ENCODE results near the gene TRPM2.

The TRPM2 gene

GRCh38 chr21:44365251-44365966 lies 12.0 kb downstream of the TRPM2 start:
- H3K9ac ChIP-seq (ENCODE audit: low read length): no peak overlapping the region
- H3K27ac ChIP-seq (ENCODE audit: low read length): no peak overlapping the region
- H3K9me3 ChIP-seq (ENCODE audit: control insufficient read depth, low read depth, low read length): no peaks in the 10 kb centered on the region
- H3K4me1 ChIP-seq (ENCODE audit: control insufficient read depth, low read depth, low read length): no peaks in the 10 kb centered on the region
- H3K27me3 ChIP-seq (ENCODE audit: control insufficient read depth, insufficient read depth, low read length): peaks cover 18% of the 10 kb centered on the region
- H3K36me3 ChIP-seq (ENCODE audit: control insufficient read depth, low read depth, low read length): no peaks in the 10 kb centered on the region
- no peak overlapping the region for H3K4me3 ChIP-seq (ENCODE audit: low read length)

DNA sequence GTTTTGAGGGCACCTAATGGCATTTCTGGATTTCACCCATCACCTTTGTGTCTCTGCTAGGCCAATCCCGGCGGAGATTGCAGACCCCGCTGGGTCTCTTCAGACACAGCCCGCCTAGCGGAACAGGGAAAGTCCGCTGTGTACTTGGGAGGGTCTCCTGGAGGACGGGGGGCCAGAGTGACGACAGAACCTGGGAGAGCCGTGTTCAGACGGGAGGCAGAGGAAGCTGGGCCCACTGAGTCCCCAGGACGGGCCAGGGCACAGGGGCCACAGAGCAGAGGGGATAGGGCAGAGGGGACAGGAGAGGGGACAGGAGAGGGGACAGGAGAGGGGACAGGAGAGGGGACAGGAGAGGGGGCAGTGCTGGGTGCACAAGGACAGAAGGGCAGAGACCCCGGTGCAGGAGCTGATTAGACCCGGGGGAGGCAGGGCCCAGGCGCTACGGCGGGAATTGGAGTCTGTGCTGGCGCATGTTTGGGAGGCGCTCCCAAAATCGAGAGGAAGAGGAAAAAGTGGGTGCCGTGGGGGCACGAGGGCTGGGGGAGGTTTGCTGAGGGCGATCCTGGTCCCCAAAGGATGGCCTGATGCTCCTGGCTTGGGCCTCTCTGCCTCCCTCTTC lies 12.7 kb downstream of the TRPM2 start:
- Histone ChIP-seq H3K36me3 (ENCODE audit: control insufficient read depth, low read depth, low read length) (no peaks in the 10 kb centered on the region), H3K9ac (ENCODE audit: low read length) (no peak overlapping the region), H3K4me3 (ENCODE audit: low read length) (no peak overlapping the region), H3K27me3 (ENCODE audit: control insufficient read depth, insufficient read depth, low read length) (peaks cover 24% of the 10 kb centered on the region), H3K9me3 (ENCODE audit: control insufficient read depth, low read depth, low read length) (no peaks in the 10 kb centered on the region), H3K4me1 (ENCODE audit: control insufficient read depth, low read depth, low read length) (no peaks in the 10 kb centered on the region), H3K27ac (ENCODE audit: low read length) (no peak overlapping the region)

DNA sequence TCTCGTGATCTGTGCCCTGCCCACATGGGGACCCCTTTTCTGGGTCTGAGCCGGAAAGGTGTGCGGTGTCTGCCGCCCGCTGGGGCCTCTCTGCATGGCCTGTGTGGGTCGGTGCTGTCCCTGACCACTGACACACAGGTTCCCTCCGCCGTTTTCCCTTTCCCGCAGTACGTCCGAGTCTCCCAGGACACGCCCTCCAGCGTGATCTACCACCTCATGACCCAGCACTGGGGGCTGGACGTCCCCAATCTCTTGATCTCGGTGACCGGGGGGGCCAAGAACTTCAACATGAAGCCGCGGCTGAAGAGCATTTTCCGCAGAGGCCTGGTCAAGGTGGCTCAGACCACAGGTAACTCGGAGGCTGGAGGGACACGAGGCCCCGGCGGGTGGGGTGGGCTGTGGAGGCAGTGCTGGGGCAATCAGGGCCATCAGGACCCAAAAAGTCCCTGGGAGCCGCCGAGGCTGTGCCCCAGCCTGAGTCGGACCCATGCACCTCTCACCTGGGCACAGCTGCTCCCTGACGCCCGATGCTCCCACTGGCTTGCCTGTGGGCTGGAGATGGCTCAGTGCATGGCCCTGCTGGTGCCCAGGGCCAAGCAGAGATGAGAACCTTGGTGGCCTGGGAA lies 13.3 kb downstream of the TRPM2 start:
- H3K4me3 ChIP-seq (ENCODE audit: low read length): no peak overlapping the region
- peaks cover 27% of the 10 kb centered on the region for H3K27me3 ChIP-seq (ENCODE audit: control insufficient read depth, insufficient read depth, low read length)
- H3K9ac ChIP-seq (ENCODE audit: low read length): no peak overlapping the region
- H3K36me3 ChIP-seq (ENCODE audit: control insufficient read depth, low read depth, low read length): no peaks in the 10 kb centered on the region
- no peak overlapping the region for H3K27ac ChIP-seq (ENCODE audit: low read length)
- no peaks in the 10 kb centered on the region for H3K4me1 ChIP-seq (ENCODE audit: control insufficient read depth, low read depth, low read length)
- no peaks in the 10 kb centered on the region for H3K9me3 ChIP-seq (ENCODE audit: control insufficient read depth, low read depth, low read length)

- peaks cover 27% of the 10 kb centered on the region for H3K27me3 ChIP-seq (ENCODE audit: control insufficient read depth, insufficient read depth, low read length)
- H3K9me3 ChIP-seq (ENCODE audit: control insufficient read depth, low read depth, low read length): no peaks in the 10 kb centered on the region
- no peak overlapping the region for H3K27ac ChIP-seq (ENCODE audit: low read length)
- no peak overlapping the region for H3K4me3 ChIP-seq (ENCODE audit: low read length)
- no peak overlapping the region for H3K9ac ChIP-seq (ENCODE audit: low read length)
- no peaks in the 10 kb centered on the region for H3K36me3 ChIP-seq (ENCODE audit: control insufficient read depth, low read depth, low read length)
- no peaks in the 10 kb centered on the region for H3K4me1 ChIP-seq (ENCODE audit: control insufficient read depth, low read depth, low read length)
Measured at GRCh38 chr21:44368711-44369446, 15.5 kb downstream of the TRPM2 start.

DNA sequence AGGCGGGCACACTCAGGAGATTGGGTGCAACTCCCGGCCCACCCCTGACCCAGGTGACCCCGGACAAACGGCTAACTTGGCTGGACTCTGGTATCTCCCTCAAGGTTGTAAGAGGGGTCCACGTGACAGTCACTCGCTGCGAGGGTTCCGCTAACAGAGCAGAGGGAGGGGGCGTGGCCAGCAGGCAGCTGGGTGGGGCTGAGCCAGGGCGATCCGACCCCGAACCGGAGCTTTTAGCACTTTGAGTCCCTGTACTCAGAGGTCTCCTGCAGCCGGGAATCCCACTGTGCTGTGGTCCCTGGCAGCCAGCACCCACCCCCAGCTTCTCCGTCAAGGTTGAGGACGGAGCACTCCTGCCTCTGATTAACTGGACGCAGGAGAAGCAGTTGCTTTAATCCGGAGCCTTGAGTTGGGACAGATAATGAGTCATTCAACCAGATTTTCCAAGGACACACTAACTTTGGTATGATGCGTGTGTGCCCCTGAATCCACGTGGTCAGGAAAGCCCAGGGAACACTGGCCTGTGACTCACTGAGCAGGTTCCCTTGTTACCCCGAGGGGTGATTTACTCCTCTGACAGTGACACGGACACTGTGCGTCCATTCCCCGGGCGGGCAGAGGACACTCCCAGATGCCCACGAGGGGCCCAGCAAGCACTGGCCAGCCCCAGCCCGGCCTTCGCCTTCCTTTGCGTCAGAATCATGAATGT lies 16.8 kb downstream of the TRPM2 start:
- H3K27me3 ChIP-seq (ENCODE audit: control insufficient read depth, insufficient read depth, low read length): peaks cover 27% of the 10 kb centered on the region
- H3K9ac ChIP-seq (ENCODE audit: low read length): no peak overlapping the region
- H3K9me3 ChIP-seq (ENCODE audit: control insufficient read depth, low read depth, low read length): no peaks in the 10 kb centered on the region
- H3K4me3 ChIP-seq (ENCODE audit: low read length): peak overlapping the region; percentile 23
- no peaks in the 10 kb centered on the region for H3K4me1 ChIP-seq (ENCODE audit: control insufficient read depth, low read depth, low read length)
- no peaks in the 10 kb centered on the region for H3K36me3 ChIP-seq (ENCODE audit: control insufficient read depth, low read depth, low read length)
- no peak overlapping the region for H3K27ac ChIP-seq (ENCODE audit: low read length)

GRCh38 chr21:44370786-44371410 lies 17.5 kb downstream of the TRPM2 start:
- Histone ChIP-seq H3K4me3 (ENCODE audit: low read length) (no peak overlapping the region), H3K4me1 (ENCODE audit: control insufficient read depth, low read depth, low read length) (no peaks in the 10 kb centered on the region), H3K9ac (ENCODE audit: low read length) (no peak overlapping the region), H3K27ac (ENCODE audit: low read length) (no peak overlapping the region), H3K9me3 (ENCODE audit: control insufficient read depth, low read depth, low read length) (no peaks in the 10 kb centered on the region), H3K27me3 (ENCODE audit: control insufficient read depth, insufficient read depth, low read length) (peaks cover 27% of the 10 kb centered on the region), H3K36me3 (ENCODE audit: control insufficient read depth, low read depth, low read length) (no peaks in the 10 kb centered on the region)

GRCh38 chr21:44371596-44371995 lies 18.2 kb downstream of the TRPM2 start:
- no peaks in the 10 kb centered on the region for H3K36me3 ChIP-seq (ENCODE audit: control insufficient read depth, low read depth, low read length)
- H3K27me3 ChIP-seq (ENCODE audit: control insufficient read depth, insufficient read depth, low read length): peaks cover 27% of the 10 kb centered on the region
- H3K27ac ChIP-seq (ENCODE audit: low read length): no peak overlapping the region
- H3K9ac ChIP-seq (ENCODE audit: low read length): no peak overlapping the region
- no peaks in the 10 kb centered on the region for H3K9me3 ChIP-seq (ENCODE audit: control insufficient read depth, low read depth, low read length)
- H3K4me1 ChIP-seq (ENCODE audit: control insufficient read depth, low read depth, low read length): no peaks in the 10 kb centered on the region
- H3K4me3 ChIP-seq (ENCODE audit: low read length): no peak overlapping the region

GRCh38 chr21:44372616-44373015 lies 19.2 kb downstream of the TRPM2 start:
- Histone ChIP-seq H3K9me3 (ENCODE audit: control insufficient read depth, low read depth, low read length) (no peaks in the 10 kb centered on the region), H3K27me3 (ENCODE audit: control insufficient read depth, insufficient read depth, low read length) (peaks cover 27% of the 10 kb centered on the region), H3K4me1 (ENCODE audit: control insufficient read depth, low read depth, low read length) (no peaks in the 10 kb centered on the region), H3K27ac (ENCODE audit: low read length) (no peak overlapping the region), H3K9ac (ENCODE audit: low read length) (no peak overlapping the region), H3K36me3 (ENCODE audit: control insufficient read depth, low read depth, low read length) (no peaks in the 10 kb centered on the region), H3K4me3 (ENCODE audit: low read length) (no peak overlapping the region)

GRCh38 chr21:44374601-44375280 lies 21.3 kb downstream of the TRPM2 start:
- no peaks in the 10 kb centered on the region for H3K9me3 ChIP-seq (ENCODE audit: control insufficient read depth, low read depth, low read length)
- H3K4me3 ChIP-seq (ENCODE audit: low read length): no peak overlapping the region
- no peaks in the 10 kb centered on the region for H3K4me1 ChIP-seq (ENCODE audit: control insufficient read depth, low read depth, low read length)
- H3K9ac ChIP-seq (ENCODE audit: low read length): no peak overlapping the region
- H3K27ac ChIP-seq (ENCODE audit: low read length): no peak overlapping the region
- H3K27me3 ChIP-seq (ENCODE audit: control insufficient read depth, insufficient read depth, low read length): peaks cover 16% of the 10 kb centered on the region
- H3K36me3 ChIP-seq (ENCODE audit: control insufficient read depth, low read depth, low read length): no peaks in the 10 kb centered on the region

- Histone ChIP-seq H3K9me3 (ENCODE audit: control insufficient read depth, low read depth, low read length) (no peaks in the 10 kb centered on the region), H3K4me1 (ENCODE audit: control insufficient read depth, low read depth, low read length) (no peaks in the 10 kb centered on the region), H3K27ac (ENCODE audit: low read length) (no peak overlapping the region), H3K36me3 (ENCODE audit: control insufficient read depth, low read depth, low read length) (no peaks in the 10 kb centered on the region), H3K9ac (ENCODE audit: low read length) (no peak overlapping the region), H3K27me3 (ENCODE audit: control insufficient read depth, insufficient read depth, low read length) (peaks cover 11% of the 10 kb centered on the region), H3K4me3 (ENCODE audit: low read length) (no peak overlapping the region)
Measured at GRCh38 chr21:44375281-44375651, 21.8 kb downstream of the TRPM2 start.
